ENCODE measurements around the gene ZMYND12.
A peak's percentile ranks its signal among the peaks of the same experiment; 100 is the strongest.

Gene ZMYND12

GRCh38 chr1:42392255-42392654 lies 63.6 kb downstream of the ZMYND12 start:
- H3K4me3 ChIP-seq (ENCODE audit: low read depth, low read length), result no peak overlapping the region
- ChIA-PET POLR2A (no interaction called here), CTCF (no interaction called here)
- DNase-seq (ENCODE audit: low read depth, low spot score), result no peak
- no peak for TF ChIP-seq CTCF (IDR thresholded peaks at IDR 0.05; ENCODE audit: insufficient read depth, low read length, missing control alignments)

- no peak for TF ChIP-seq CTCF (IDR thresholded peaks at IDR 0.05; ENCODE audit: insufficient read depth, low read length, missing control alignments)
- DNase-seq (ENCODE audit: low read depth, low spot score), result no peak
- CTCF ChIA-PET, result no interaction called here
- H3K4me3 ChIP-seq (ENCODE audit: low read depth, low read length), result no peak overlapping the region
- POLR2A ChIA-PET, result no interaction called here
These were observed 69.8 kb downstream of the ZMYND12 start for GRCh38 chr1:42386051-42386450.

- POLR2A ChIA-PET, result no interaction called here
- H3K4me3 ChIP-seq (ENCODE audit: low read depth, low read length), result no peak overlapping the region
- no peak for TF ChIP-seq CTCF (IDR thresholded peaks at IDR 0.05; ENCODE audit: insufficient read depth, low read length, missing control alignments)
- DNase-seq (ENCODE audit: low read depth, low spot score), result peak; percentile 16
- CTCF ChIA-PET, result no interaction called here
These were observed 70.5 kb downstream of the ZMYND12 start for GRCh38 chr1:42385283-42385682.

- H3K4me3 ChIP-seq (ENCODE audit: low read depth, low read length), result no peak overlapping the region
- DNase-seq (ENCODE audit: low read depth, low spot score), result no peak
- no peak for TF ChIP-seq CTCF (IDR thresholded peaks at IDR 0.05; ENCODE audit: insufficient read depth, low read length, missing control alignments)
- CTCF ChIA-PET, result no interaction called here
- POLR2A ChIA-PET, result no interaction called here
These were observed 74.5 kb downstream of the ZMYND12 start for GRCh38 chr1:42381280-42381673.

GRCh38 chr1:42380586-42381279 lies 75.1 kb downstream of the ZMYND12 start, which contains the start of gene RIMKLA:
Gene RIMKLA (plus strand): TSS chr1:42380792. CDS start chr1:42380935, 143 bp downstream.
- DNase-seq (ENCODE audit: low read depth, low spot score), result no peak
- CTCF ChIA-PET, result no interaction called here
- H3K4me3 ChIP-seq (ENCODE audit: low read depth, low read length), result peak within 1 kb of the TSS; percentile 49
- no peak for TF ChIP-seq CTCF (IDR thresholded peaks at IDR 0.05; ENCODE audit: insufficient read depth, low read length, missing control alignments)
- POLR2A ChIA-PET, result no interaction called here
